ENCODE measurements around the gene PDS5A. TPM values are rescaled to one million over a fixed set of nuclear protein-coding genes. Genes with fewer than 3 reads are reported as not detected.
"Not testable (repeated sequence)": the region's sequence is repeated elsewhere in the genome, so short reads cannot be mapped to it uniquely, and the experiment has no call there.

The PDS5A gene
- total and polyA plus RNA-seq, 10 donors = 17.9 to 90.7 (median 71.3) TPM

DNA sequence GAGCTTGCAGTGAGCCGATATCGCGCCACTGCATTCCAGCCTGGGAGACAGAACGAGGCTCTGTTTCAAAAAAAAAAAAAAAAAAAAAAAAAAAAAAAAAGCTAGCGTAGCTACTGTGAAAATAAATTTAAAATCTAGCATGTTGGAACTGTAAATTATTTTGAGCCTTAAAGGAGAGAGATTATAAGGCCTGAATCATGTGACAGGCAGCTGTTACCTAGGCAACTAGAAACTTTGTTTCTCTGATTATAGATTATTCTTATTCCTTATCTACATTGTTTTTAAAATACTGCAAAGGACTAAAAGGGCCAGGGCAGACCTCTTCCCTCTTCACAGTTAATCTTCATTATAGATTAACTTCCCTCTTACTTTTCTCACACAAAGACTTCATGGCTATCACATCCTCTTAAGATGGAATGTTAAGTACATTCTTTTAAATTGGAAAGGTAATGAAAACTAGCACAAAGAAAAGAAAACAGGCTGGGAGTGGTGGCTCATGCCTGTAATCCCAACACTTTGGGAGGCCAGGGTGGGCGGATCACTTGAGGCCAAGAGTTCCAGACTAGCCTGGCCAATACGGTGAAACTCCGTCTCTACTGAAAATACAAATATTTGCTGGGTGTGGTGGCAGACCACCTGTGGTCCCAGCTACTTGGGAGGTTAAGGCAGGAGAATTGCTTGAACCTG is 21.1 kb upstream of the PDS5A start:
- WGBS, 5 donors = 88 to 94% (median 93%) methylated on average over 8 of the region's 8 CpGs
- intact Hi-C loops (cut with DNase I; ENCODE audit: low total_unique reads) = no loop called here
- peak; percentile 12 for DNase-seq
- Histone ChIP-seq H3K4me1 (peaks cover 0 to 2% (median 0%) of the 10 kb centered on the region in 6 donors), H3K27me3 (replicated peaks in 1 of 7) (no peaks in the 10 kb centered on the region), H3K36me3 (no peaks in the 10 kb centered on the region), H3K4me3 (no peak overlapping the region), H3K27ac (no peak overlapping the region), H3K9me3 (no peaks in the 10 kb centered on the region)
- TF ChIP-seq CTCF (IDR thresholded peaks at IDR 0.05 in 8 of 11, conservative IDR thresholded peaks at IDR 0.05 in 3 of 11) = no peak
- TF ChIP-seq POLR2AphosphoS5 (IDR thresholded peaks at IDR 0.05) = no peak
- TF ChIP-seq POLR2A (IDR thresholded peaks at IDR 0.05) = no peak

- 86 to 94% (median 91%) methylated on average over 8 of the region's 8 CpGs for WGBS, 5 donors
- intact Hi-C loops (cut with DNase I; ENCODE audit: low total_unique reads) = no loop called here
- TF ChIP-seq POLR2AphosphoS5 (IDR thresholded peaks at IDR 0.05) (no peak), POLR2A (IDR thresholded peaks at IDR 0.05) (no peak), CTCF (IDR thresholded peaks at IDR 0.05 in 8 of 11, conservative IDR thresholded peaks at IDR 0.05 in 3 of 11) (no peak)
- Histone ChIP-seq H3K27me3 (replicated peaks in 1 of 7) (no peaks in the 10 kb centered on the region), H3K9me3 (no peaks in the 10 kb centered on the region), H3K4me1 (no peaks in the 10 kb centered on the region), H3K27ac (no peak overlapping the region), H3K36me3 (no peaks in the 10 kb centered on the region), H3K4me3 (no peak overlapping the region)
- no peak for DNase-seq
Measured at GRCh38 chr4:39996811-39997210, 19.1 kb upstream of the PDS5A start.

DNA sequence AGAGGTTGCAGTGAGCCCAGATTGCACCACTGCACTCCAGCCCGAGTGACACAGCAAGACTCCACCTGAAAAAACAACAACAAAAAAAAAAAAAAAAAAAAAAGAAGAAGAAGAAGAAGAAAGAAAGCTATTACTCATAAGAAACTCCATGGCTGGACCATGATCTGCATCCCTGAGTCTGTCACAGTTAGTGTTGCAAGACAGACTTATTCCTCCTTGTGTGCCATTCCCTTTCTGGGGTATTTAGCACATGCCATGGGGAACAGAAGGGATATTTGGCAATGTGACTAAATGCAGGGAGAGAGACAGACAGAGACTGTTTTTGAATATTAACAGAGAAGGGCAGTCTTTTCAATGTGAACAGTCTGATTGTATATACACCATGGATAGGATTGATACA is 16.7 kb upstream of the PDS5A start:
- TF ChIP-seq POLR2AphosphoS5 (IDR thresholded peaks at IDR 0.05) = no peak
- no peak for TF ChIP-seq POLR2A (IDR thresholded peaks at IDR 0.05)
- TF ChIP-seq CTCF (IDR thresholded peaks at IDR 0.05 in 8 of 11, conservative IDR thresholded peaks at IDR 0.05 in 3 of 11) = no peak
- no peaks in the 10 kb centered on the region for H3K9me3 ChIP-seq
- H3K27ac ChIP-seq = no peak overlapping the region
- WGBS, 5 donors = 20 to 92% (median 64%) methylated on average over 1 of the region's 1 CpG
- intact Hi-C loops (cut with DNase I; ENCODE audit: low total_unique reads) = no loop called here
- H3K27me3 ChIP-seq (replicated peaks in 1 of 7) = no peaks in the 10 kb centered on the region
- H3K4me1 ChIP-seq = no peaks in the 10 kb centered on the region
- no peaks in the 10 kb centered on the region for H3K36me3 ChIP-seq
- DNase-seq = no peak
- no peak overlapping the region for H3K4me3 ChIP-seq

- H3K4me3 ChIP-seq; H3K36me3 ChIP-seq; DNase-seq; H3K27ac ChIP-seq; H3K9me3 ChIP-seq; H3K4me1 ChIP-seq; H3K27me3 ChIP-seq (replicated peaks in 1 of 7): not testable (repeated sequence)
- 81 to 95% (median 90%) methylated on average over 4 of the region's 4 CpGs for WGBS, 5 donors
- intact Hi-C loops (cut with DNase I; ENCODE audit: low total_unique reads) = loop anchor here (10.0 kb wide), 1 partner anchor 335 kb away; no protein-coding TSS in a partner anchor
Measured at GRCh38 chr4:39989381-39989780, 11.7 kb upstream of the PDS5A start.
